ELR (cell line): ENCODE measurements around the gene RBPMS2.

ENCODE experiments used
- DNase-seq: peaks from one replicate; pipeline ENCODE4 v3.0.0-alpha.2; 2015; ENCODE audit warnings: low read depth

RBPMS2 gene

GRCh38 chr15:64720188-64720587 is 55.2 kb downstream of the RBPMS2 start:
- no peak for DNase-seq

GRCh38 chr15:64717735-64718495 is 57.5 kb downstream of the RBPMS2 start:
- no peak for DNase-seq

DNA sequence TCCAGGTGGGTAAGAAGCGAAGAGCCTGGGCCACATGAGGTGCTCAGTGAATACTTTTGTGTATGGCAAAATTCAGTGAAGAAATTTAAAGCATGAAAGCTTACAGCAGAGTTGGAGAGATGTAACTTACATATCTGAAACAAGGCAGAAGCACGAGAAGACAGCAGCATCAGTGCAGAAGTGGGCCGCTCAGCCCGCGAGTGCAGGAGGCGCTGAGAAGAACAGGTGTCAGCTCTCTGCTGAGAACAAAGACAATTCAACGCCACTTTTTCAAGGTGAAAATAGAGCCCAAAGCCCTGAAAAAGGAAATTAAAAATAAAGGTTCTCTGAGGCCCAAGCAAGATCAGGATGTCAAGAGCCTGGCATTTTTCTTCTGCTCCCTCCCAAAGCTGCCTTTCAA is 58.3 kb downstream of the RBPMS2 start:
- no peak for DNase-seq

DNA sequence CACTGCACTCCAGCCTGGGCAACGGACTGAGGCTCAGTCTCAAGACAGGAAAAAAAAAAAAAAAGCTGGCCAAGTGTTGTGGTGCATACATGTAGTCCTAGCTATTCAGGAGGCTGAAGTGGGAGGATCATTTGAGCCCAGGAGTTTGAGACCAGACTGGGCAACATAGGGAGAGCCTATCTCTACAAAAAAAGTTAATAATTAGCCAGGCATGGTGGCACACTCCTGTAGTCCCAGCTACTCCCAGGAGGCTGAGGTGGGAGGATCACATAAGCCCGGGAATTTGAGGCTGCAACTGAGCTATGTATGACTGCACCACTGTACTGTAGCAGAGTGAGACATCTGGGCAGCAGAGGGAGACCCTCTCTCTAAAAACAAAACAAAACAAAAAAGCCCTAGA is 58.9 kb downstream of the RBPMS2 start:
- no peak for DNase-seq

DNA sequence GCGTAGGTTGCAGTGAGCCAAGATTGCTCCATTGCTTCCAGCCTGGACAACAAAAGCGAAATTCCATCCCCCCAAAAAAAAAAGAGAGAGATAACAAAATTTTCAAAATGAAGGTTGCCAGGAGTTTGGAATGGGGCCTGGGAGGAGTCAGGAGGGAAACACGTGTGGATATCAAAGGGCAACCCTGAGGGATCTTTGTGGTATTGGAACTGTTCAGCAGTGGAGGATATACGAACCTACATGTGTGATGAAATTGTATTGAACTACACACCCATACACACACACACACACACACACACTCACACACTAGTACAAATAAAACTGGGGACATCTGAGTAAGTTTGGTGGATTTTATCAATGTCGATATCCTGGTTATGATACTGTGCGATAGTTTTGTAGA is 61.8 kb downstream of the RBPMS2 start:
- DNase-seq, result no peak

GRCh38 chr15:64712353-64712752 is 63.0 kb downstream of the RBPMS2 start:
- no peak for DNase-seq

- no peak for DNase-seq
These were observed 64.5 kb downstream of the RBPMS2 start for GRCh38 chr15:64710676-64711428.

GRCh38 chr15:64706011-64706911 is 69.1 kb downstream of the RBPMS2 start:
- no peak for DNase-seq

DNA sequence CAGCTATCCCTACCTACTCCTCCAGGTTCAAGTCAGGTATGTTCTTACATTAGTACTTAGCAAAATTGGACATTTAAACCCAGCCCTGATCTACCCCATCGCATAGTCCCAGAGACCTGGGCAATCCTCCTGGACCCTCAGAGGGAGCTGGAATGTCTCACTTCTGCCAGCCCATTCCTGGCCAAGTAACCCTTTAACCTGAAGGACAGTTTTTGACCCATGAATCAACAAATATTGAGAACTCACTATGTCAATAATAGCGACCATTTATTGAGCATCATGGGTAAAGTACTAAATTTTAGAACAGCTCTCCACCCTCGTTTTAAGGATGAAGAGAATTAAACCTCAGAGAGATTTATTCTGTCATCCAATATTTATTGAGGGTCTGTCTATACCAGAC is 70.4 kb downstream of the RBPMS2 start:
- no peak for DNase-seq

- DNase-seq, result no peak
These were observed 71.8 kb downstream of the RBPMS2 start for GRCh38 chr15:64703632-64703959.

DNA sequence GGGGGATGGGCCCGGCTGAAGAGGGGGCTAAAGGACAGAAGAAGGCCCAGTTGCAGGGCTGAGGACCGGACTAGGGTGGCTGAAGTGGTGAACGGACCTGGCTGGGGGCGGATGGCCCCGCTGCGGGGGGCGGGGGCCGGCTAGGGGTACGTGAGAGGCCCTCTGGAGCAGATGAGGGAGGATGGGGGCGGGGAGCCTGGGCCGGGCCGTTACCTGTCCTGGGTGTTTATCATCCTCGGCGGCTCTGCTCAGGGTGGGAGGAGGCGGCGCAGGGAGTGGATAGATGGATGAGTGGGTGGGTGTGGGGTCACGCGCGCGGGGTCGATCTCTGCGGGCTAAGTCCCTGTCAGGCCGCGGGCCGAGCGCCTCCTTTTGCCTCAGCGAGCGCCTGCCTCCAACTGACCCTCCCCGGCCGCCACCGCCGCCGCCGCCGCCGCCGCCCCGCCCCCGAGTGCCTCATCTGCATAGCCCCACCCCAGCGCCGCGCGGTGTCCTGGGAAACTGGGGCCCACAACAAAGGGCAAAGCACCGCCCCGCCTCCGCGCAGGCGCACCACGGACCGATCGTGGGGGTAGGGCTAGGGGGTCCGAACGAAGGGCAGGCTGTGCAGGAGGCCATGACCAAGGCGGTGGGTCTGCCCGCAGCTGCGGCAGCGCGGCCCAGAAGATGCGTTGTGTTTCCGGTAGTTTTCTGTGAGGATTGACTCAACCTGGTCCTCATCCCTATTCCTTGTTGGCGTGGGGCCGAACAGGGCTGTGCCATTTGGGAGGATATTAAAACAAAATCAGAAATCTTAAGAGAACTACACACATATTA is 72.4 kb downstream of the RBPMS2 start:
- DNase-seq, result peak; percentile 91

- DNase-seq, result no peak
These were observed 73.8 kb downstream of the RBPMS2 start for GRCh38 chr15:64701482-64702184.

GRCh38 chr15:64701051-64701450 is 74.3 kb downstream of the RBPMS2 start:
- DNase-seq, result no peak

- no peak for DNase-seq
These were observed 75.5 kb downstream of the RBPMS2 start for GRCh38 chr15:64699751-64700388.

DNA sequence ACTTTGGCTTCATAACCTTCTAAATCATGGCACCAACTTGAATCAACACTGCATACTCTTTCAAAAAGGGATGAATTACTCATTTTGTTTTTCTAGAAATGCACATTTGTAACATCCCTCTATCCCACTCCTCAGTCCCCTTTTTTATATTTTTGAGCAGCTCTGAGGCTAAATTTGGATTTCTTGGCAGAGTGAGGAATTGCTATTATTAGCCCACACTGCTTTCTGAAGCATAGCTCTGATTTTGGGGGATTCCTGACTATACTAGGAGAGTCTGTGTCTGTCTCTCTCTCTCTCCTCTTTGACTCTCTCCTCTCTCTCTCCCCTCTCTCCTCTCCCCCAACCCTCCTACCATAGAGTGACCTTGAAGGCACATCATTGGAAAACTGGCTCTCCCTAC is 76.6 kb downstream of the RBPMS2 start:
- DNase-seq, result no peak

DNA sequence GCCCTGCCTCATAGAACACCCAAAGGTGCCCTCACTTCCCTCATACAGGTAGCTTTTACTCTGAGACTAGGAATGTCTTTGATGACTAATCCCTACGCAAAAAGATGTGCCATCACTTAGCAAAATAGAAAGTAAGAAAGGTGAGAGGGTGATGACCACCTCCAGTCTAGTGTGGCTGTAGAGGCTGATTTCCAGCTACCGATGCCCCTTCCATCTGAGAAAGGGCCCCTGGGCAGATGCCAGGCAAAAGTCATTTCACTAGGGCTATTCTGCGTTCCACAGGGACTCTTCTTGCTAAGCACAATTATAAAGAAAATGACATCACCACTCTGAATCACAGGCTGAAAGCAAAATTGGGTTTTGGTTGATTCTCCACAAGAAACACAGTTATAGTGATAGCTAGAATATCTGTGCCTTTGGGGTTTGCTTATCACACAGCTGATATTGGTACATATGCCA is 77.4 kb downstream of the RBPMS2 start:
- DNase-seq, result peak; percentile 31

DNA sequence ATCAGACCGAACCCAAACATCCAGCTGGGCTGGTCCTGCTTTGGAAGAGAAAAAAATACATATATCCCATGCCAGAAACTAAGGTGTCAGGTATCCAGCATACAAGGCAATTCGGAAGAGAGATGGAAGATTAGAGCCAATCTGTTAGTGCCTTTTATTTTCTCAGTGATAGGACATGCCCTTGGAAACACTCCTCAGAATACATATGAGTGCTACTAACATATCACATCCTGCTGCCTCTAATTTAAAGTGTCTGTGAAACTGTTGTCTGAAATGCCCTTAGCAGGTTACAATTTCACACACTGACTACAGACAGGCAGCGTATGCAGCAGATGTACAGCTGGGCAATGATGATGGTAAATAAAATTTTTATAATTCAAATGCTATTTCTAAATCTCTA is 78.9 kb downstream of the RBPMS2 start:
- DNase-seq, result no peak

DNA sequence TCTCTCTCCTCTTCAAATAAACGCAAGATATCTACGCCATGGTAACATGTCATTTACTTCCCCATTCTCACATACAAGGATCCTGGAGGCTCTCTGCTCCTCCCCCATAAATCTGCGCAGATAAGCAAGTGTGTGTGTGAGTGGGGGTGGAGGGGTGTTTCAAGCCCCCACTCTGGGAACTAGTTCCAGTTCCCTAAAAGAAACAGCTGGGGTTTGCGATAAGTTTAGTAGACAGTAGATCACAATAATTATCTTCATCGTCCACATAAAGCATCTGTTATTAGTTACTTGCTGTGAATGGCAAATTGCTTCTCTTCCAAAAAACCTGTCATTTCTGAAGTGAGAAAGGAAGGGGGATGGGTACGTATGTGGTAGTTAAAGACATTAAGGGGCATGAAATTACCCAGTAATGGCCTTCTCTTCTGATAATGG is 79.8 kb downstream of the RBPMS2 start:
- DNase-seq, result no peak

- DNase-seq, result no peak
These were observed 80.6 kb downstream of the RBPMS2 start for GRCh38 chr15:64694816-64695215.

- DNase-seq, result peak; percentile 47
These were observed 82.3 kb downstream of the RBPMS2 start for GRCh38 chr15:64693134-64693533.
